CD8-positive, alpha-beta memory T cell (primary cell): ENCODE results near the gene RABGAP1L. TPM values are rescaled to one million over a fixed set of nuclear protein-coding genes. Genes with fewer than 3 reads are reported as not detected.

Experiments
- CTCF ChIA-PET: fragments of 350-600 bp; sonication (Branson Sonifier 250); formaldehyde crosslinking; loops from one replicate; lab custom pipeline; 2021; ENCODE audit warnings: antibody characterized with exemption; lab: Charles Lee
- POLR2A ChIA-PET: fragments of 350-600 bp; sonication (Branson Sonifier 250); formaldehyde crosslinking; loops from one replicate; lab custom pipeline; 2021; ENCODE audit warnings: antibody characterized with exemption; lab: Charles Lee
- DNase-seq, 5 donors: peaks; one replicate each; pipeline versions ENCODE4 v3.0.0 to v3.0.0-alpha.2; 2020 to 2022; ENCODE audit warnings: mixed read lengths in 1 of 5
- H3K27ac ChIP-seq: one replicate; pipeline ENCODE4 v1.7.0; 2013; ENCODE audit warnings: low read depth, mild to moderate bottlenecking, low read length, moderate library complexity
- H3K27me3 ChIP-seq: 2 replicates; pipeline ENCODE4 v1.7.0; 2013; ENCODE audit warnings: low read length, mild to moderate bottlenecking; ENCODE audit not compliant: insufficient read depth, poor library complexity, severe bottlenecking
- H3K36me3 ChIP-seq: 2 replicates; pipeline ENCODE4 v1.7.0; 2013; ENCODE audit warnings: mild to moderate bottlenecking, low read length, moderate library complexity; ENCODE audit not compliant: insufficient read depth
- H3K4me1 ChIP-seq: 2 replicates; pipeline ENCODE4 v1.7.0; 2013; ENCODE audit warnings: mild to moderate bottlenecking, low read length, moderate library complexity; ENCODE audit not compliant: insufficient read depth
- H3K4me3 ChIP-seq: 2 replicates; pipeline ENCODE4 v1.7.0; 2013; ENCODE audit warnings: mild to moderate bottlenecking, low read length
- H3K9me3 ChIP-seq: 2 replicates; pipeline ENCODE4 v1.7.0; 2013; ENCODE audit warnings: mild to moderate bottlenecking, low read length
- H3K27ac Mint-ChIP-seq, 8 donors: one replicate each; pipeline ENCODE4 v1.8.0; 2020 to 2021; ENCODE audit warnings: mixed read lengths in 8 of 8, mild to moderate bottlenecking in 6 of 8, inconsistent platforms in 3 of 8, moderate library complexity in 3 of 8
- H3K27me3 Mint-ChIP-seq, 2 donors: one replicate each; pipeline ENCODE4 v1.8.0; 2020 to 2021; ENCODE audit warnings: mixed read lengths in 2 of 2, mild to moderate bottlenecking in 1 of 2, moderate library complexity in 1 of 2
- H3K36me3 Mint-ChIP-seq, 3 donors: one replicate each; pipeline ENCODE4 v1.8.0; 2020 to 2021; ENCODE audit warnings: mixed read lengths in 3 of 3, inconsistent platforms in 1 of 3, mild to moderate bottlenecking in 1 of 3
- H3K4me1 Mint-ChIP-seq, 3 donors: one replicate each; pipeline ENCODE4 v1.8.0; 2020 to 2021; ENCODE audit warnings: mixed read lengths in 3 of 3, inconsistent platforms in 1 of 3, mild to moderate bottlenecking in 1 of 3
- H3K4me3 Mint-ChIP-seq, 7 donors: one replicate each; pipeline ENCODE4 v1.8.0; 2020 to 2021; ENCODE audit warnings: mixed read lengths in 7 of 7, mild to moderate bottlenecking in 6 of 7, moderate library complexity in 4 of 7, inconsistent platforms in 2 of 7
- H3K9me3 Mint-ChIP-seq, 5 donors: one replicate each; pipeline ENCODE4 v1.8.0; 2020 to 2022; ENCODE audit warnings: mixed read lengths in 5 of 5, mild to moderate bottlenecking in 3 of 5, moderate library complexity in 2 of 5, inconsistent platforms in 1 of 5
- polyA plus RNA-seq: library from polyadenylated mRNA; unstranded; fragments of 300-500 nt; fragmentation: Illumina TruSeq; gene quantifications from one replicate; pipeline ENCODE4 v1.2.3, GENCODE V29; 2021
- total RNA-seq, 2 experiments: library from RNA; stranded (reverse); gene quantifications; one replicate each; pipeline ENCODE4 v1.2.3, GENCODE V29; 2021

Gene RABGAP1L
- total and polyA plus RNA-seq, 3 experiments from 2014 or later = 41.7 to 78.5 (median 42.7) TPM

DNA sequence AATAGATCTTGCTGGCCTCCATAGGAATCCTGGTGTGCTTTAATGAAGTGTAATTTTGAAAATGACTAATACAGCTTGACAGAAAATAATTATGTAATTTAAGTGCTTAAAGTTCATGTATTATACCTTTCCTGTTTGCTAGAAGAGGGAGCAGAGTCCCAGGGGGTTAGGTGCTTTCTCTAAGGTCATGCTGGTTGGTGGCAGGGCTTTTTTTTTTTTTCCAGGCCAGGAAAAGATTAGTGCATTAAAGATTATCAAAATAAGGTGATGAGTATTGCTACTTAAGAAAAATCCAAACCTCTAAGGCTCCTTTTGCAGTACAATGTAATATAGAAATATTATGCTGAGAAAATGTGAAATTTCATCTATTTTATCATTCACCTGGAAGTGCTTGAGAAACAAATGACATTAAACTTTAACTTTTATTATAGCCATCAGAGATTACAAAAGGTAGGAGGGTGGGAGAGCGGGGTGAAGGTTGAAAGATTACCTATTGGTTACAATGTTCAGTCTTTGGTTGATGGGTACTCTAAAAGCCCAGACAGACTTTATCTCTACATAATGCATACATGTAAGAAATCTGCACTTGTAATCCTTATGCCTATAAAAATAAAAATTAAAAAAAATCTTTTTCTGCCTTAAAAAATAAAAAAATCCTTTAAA, 110.8 kb downstream of the RABGAP1L start:
- no peak for DNase-seq
- Histone ChIP-seq H3K4me1 (no peaks in the 10 kb centered on the region), H3K27ac (no peak overlapping the region), H3K9me3 (no peaks in the 10 kb centered on the region), H3K36me3 (no peaks in the 10 kb centered on the region), H3K4me3 (no peak overlapping the region), H3K27me3 (no peaks in the 10 kb centered on the region)
- Mint-ChIP-seq H3K27ac (no peak overlapping the region), H3K27me3 (no peaks in the 10 kb centered on the region), H3K9me3 (no peaks in the 10 kb centered on the region), H3K36me3 (peaks cover 0 to 42% (median 6%) of the 10 kb centered on the region in 3 donors), H3K4me1 (no peaks in the 10 kb centered on the region), H3K4me3 (no peak overlapping the region)
- CTCF ChIA-PET = no interaction called here
- POLR2A ChIA-PET = no interaction called here

DNA sequence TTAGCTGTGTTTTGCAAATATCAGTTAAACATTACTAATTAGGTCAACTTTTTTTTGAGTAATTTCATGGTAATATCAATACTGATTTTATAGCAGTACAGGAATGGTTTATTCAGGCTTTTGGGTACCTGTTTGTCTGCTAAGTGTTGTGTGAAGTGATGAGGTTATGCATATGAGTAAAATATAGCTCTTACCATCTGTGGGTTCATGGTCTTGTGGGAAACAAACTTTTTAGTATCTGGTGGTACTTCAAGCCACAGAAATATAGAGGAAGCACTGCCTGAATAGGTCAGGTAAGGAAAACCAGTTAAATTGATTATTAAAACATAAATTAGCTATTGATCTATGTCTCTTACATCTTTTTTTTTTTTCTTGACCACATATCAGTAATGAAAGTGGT, 113.9 kb downstream of the RABGAP1L start:
- no peak for DNase-seq
- H3K27me3 Mint-ChIP-seq = no peaks in the 10 kb centered on the region
- Histone ChIP-seq H3K4me1 (no peaks in the 10 kb centered on the region), H3K27me3 (no peaks in the 10 kb centered on the region), H3K36me3 (no peaks in the 10 kb centered on the region), H3K9me3 (no peaks in the 10 kb centered on the region), H3K4me3 (no peak overlapping the region), H3K27ac (no peak overlapping the region)
- ChIA-PET CTCF (no interaction called here), POLR2A (no interaction called here)
- H3K9me3 Mint-ChIP-seq = no peaks in the 10 kb centered on the region
- peaks cover 0 to 41% (median 5%) of the 10 kb centered on the region in 3 donors for H3K36me3 Mint-ChIP-seq
- no peaks in the 10 kb centered on the region for H3K4me1 Mint-ChIP-seq
- H3K27ac Mint-ChIP-seq = no peak overlapping the region
- H3K4me3 Mint-ChIP-seq = no peak overlapping the region

DNA sequence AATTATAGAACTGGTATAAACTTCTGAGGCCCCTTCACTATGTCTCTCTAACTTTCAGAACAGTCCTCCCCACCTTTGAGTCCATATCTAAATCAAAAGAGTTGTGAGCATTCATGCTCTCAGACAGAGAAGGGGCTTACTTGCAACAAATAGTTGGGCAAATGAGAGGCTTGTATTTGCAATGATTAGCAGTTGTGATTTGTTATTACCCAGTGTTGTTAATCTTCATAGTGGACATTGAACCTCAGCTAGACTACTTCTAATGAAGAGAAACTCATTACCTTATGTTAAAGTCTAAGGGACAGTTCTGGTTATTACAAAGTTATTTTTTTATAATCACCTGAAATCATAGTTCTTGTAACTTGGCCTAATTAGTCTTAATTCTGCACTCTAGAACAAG, 114.5 kb downstream of the RABGAP1L start:
- Mint-ChIP-seq H3K27ac (peak overlapping the region in 2 of 8 donors; percentile 6 to 12), H3K36me3 (peaks cover 0 to 47% (median 10%) of the 10 kb centered on the region in 3 donors), H3K4me3 (no peak overlapping the region), H3K27me3 (no peaks in the 10 kb centered on the region), H3K9me3 (no peaks in the 10 kb centered on the region), H3K4me1 (no peaks in the 10 kb centered on the region)
- H3K27ac ChIP-seq = no peak overlapping the region
- ChIA-PET CTCF (no interaction called here), POLR2A (no interaction called here)
- H3K4me1 ChIP-seq = no peaks in the 10 kb centered on the region
- no peaks in the 10 kb centered on the region for H3K9me3 ChIP-seq
- no peak overlapping the region for H3K4me3 ChIP-seq
- peaks cover 3% of the 10 kb centered on the region for H3K36me3 ChIP-seq
- DNase-seq = no peak
- H3K27me3 ChIP-seq = no peaks in the 10 kb centered on the region

DNA sequence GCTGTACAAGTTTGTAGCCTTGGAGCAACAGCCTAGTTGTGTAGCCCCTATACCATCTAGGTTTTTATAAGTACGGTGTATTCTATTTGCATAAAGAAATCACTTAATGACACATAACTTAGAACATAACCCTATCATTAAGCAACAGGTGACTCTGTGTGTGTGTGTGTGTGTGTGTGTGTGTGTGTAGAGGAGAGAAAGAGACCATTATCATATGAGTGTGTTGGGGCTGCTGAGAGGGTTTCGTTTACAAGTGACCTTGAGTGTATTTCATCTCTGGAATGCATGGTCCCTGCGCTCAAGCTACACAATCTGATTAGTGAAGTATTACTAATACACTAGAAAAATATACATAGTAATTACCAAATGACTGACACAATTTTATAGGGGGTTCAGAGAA, 115.1 kb downstream of the RABGAP1L start:
- H3K36me3 Mint-ChIP-seq = peaks cover 0 to 43% (median 10%) of the 10 kb centered on the region in 3 donors
- Histone ChIP-seq H3K4me3 (no peak overlapping the region), H3K9me3 (no peaks in the 10 kb centered on the region), H3K27ac (no peak overlapping the region), H3K27me3 (no peaks in the 10 kb centered on the region), H3K36me3 (peaks cover 4% of the 10 kb centered on the region), H3K4me1 (no peaks in the 10 kb centered on the region)
- H3K4me3 Mint-ChIP-seq = no peak overlapping the region
- ChIA-PET POLR2A (no interaction called here), CTCF (no interaction called here)
- H3K9me3 Mint-ChIP-seq = no peaks in the 10 kb centered on the region
- peak overlapping the region in 2 of 8 donors; percentile 23 to 47 for H3K27ac Mint-ChIP-seq
- DNase-seq = no peak
- H3K27me3 Mint-ChIP-seq = no peaks in the 10 kb centered on the region
- no peaks in the 10 kb centered on the region for H3K4me1 Mint-ChIP-seq

DNA sequence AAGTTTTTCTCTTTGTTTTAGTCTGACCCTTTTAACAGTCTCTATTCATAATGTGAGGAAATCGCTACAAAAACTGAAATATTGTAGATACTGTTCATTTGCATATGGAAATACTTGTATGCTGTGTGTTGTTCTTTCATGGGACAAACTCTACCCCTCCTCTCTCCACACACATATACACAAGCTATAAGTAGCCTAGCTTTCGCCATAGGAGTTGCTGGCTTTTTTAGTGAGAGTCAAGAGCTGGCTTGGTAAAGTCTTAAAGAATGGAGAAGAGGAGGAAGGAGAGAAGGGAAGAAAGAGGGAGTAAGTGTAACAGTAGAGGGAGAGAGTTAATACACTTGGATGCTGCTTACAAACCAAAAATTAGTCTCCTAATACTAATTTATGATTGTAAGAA, 115.6 kb downstream of the RABGAP1L start:
- Histone ChIP-seq H3K27me3 (no peaks in the 10 kb centered on the region), H3K9me3 (no peaks in the 10 kb centered on the region), H3K4me3 (no peak overlapping the region), H3K4me1 (no peaks in the 10 kb centered on the region), H3K36me3 (peaks cover 4% of the 10 kb centered on the region), H3K27ac (no peak overlapping the region)
- Mint-ChIP-seq H3K27me3 (no peaks in the 10 kb centered on the region), H3K9me3 (no peaks in the 10 kb centered on the region), H3K4me3 (no peak overlapping the region), H3K36me3 (peaks cover 0 to 45% (median 12%) of the 10 kb centered on the region in 3 donors), H3K27ac (peak overlapping the region in 1 of 8 donors; percentile 47), H3K4me1 (no peaks in the 10 kb centered on the region)
- ChIA-PET POLR2A (no interaction called here), CTCF (no interaction called here)
- DNase-seq = no peak

DNA sequence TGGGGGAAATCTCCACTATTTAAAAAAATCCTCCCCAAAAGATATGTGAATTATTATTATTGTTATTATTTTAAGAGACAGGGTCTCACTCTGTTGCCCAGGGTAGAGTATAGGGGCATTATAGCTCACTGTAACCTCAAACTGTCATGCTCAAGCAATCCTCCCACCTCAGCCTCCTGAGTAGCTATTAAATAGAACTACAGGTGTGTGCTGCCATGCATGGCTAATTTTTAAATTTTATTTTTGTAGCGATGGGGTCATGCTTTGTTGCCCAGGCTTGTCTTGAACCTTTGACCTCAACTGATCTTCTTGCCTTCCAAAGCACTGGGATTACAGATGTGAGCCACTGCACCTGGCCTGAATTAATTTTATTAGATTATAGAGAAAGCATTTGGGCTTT, 116.8 kb downstream of the RABGAP1L start:
- Histone ChIP-seq H3K27ac (no peak overlapping the region), H3K9me3 (no peaks in the 10 kb centered on the region), H3K4me3 (no peak overlapping the region), H3K27me3 (no peaks in the 10 kb centered on the region), H3K36me3 (peaks cover 9% of the 10 kb centered on the region), H3K4me1 (no peaks in the 10 kb centered on the region)
- peaks cover 8 to 54% (median 19%) of the 10 kb centered on the region in 3 donors for H3K36me3 Mint-ChIP-seq
- H3K4me1 Mint-ChIP-seq = no peaks in the 10 kb centered on the region
- no peaks in the 10 kb centered on the region for H3K27me3 Mint-ChIP-seq
- CTCF ChIA-PET = no interaction called here
- POLR2A ChIA-PET = no interaction called here
- DNase-seq = no peak
- H3K27ac Mint-ChIP-seq = peak overlapping the region in 1 of 8 donors; percentile 6
- H3K4me3 Mint-ChIP-seq = no peak overlapping the region
- H3K9me3 Mint-ChIP-seq = no peaks in the 10 kb centered on the region

DNA sequence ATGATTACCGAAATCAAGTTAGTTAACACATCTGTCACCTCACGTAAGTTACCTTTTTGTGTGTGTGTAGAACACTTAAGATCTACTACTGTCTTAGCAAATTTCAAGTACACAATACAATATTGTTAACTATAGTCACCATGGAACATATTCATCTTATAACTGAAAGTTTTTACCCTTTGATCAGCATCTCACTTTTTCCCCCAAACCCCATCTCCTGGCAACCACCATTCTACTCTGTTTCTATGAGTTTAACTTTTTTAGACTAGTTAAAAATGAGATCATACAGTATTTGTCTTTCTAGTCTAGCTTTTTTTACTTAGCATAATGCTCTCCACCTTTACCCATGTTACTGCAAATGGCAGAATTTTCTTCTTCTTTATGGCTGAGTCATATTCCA, 124.7 kb downstream of the RABGAP1L start:
- peaks cover 2 to 13% (median 7%) of the 10 kb centered on the region in 5 donors for H3K9me3 Mint-ChIP-seq

DNA sequence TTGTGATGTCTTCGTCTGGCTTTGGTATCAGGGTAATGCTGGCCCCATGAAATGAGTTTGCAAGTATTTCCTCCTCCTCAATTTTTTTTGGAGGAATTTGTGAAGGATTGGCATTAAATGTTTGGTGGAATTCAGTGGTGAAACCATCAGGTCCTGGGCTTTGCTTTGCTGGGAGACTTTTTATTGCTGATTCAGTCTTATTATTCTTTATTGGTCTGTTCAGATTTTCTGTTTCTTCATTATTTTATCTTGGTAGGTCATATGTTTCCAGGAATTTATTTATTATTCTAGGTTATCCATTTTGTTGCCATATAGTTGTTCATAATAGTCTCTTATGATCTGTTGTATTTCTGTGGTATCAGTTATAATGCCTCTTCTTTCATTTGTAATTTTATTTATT, 126.7 kb downstream of the RABGAP1L start:
- ChIA-PET CTCF (no interaction called here), POLR2A (no interaction called here)
- Mint-ChIP-seq H3K36me3 (peaks cover 56 to 83% (median 80%) of the 10 kb centered on the region in 3 donors), H3K4me1 (peaks cover 9 to 22% (median 12%) of the 10 kb centered on the region in 3 donors), H3K27me3 (no peaks in the 10 kb centered on the region), H3K9me3 (peaks cover 9 to 27% (median 12%) of the 10 kb centered on the region in 5 donors), H3K4me3 (no peak overlapping the region), H3K27ac (peak overlapping the region in 2 of 8 donors; percentile 31 to 67)
- Histone ChIP-seq H3K36me3 (peaks cover 14% of the 10 kb centered on the region), H3K27me3 (no peaks in the 10 kb centered on the region), H3K27ac (no peak overlapping the region), H3K4me1 (no peaks in the 10 kb centered on the region), H3K9me3 (no peaks in the 10 kb centered on the region), H3K4me3 (no peak overlapping the region)
- DNase-seq = no peak

More for the DNA sequence above, 124.7 kb downstream of the RABGAP1L start:
- Mint-ChIP-seq H3K4me3 (no peak overlapping the region), H3K4me1 (peaks cover 9 to 22% (median 12%) of the 10 kb centered on the region in 3 donors), H3K36me3 (peaks cover 54 to 81% (median 68%) of the 10 kb centered on the region in 3 donors), H3K27ac (peak overlapping the region in 2 of 8 donors; percentile 12 to 65), H3K27me3 (no peaks in the 10 kb centered on the region)
- Histone ChIP-seq H3K9me3 (no peaks in the 10 kb centered on the region), H3K36me3 (peaks cover 8% of the 10 kb centered on the region), H3K4me1 (no peaks in the 10 kb centered on the region), H3K27me3 (no peaks in the 10 kb centered on the region), H3K4me3 (no peak overlapping the region), H3K27ac (no peak overlapping the region)
- ChIA-PET CTCF (interaction anchor here (0.7 kb wide), 1 partner anchor 1854 kb away, joined by 3 read pairs; no protein-coding TSS in a partner anchor), POLR2A (no interaction called here)
- no peak for DNase-seq
